CD4-positive, alpha-beta T cell treated with Interleukin-6 at 100 ng/mL for 8 hours (primary cell): ENCODE measurements around the gene ADAP1.

ENCODE experiments used
- DNase-seq: peaks from one replicate; pipeline ENCODE4 v3.0.0-alpha.2; 2020; ENCODE audit warnings: mixed read lengths, low spot score

Gene ADAP1

GRCh38 chr7:894164-894867 is 60.2 kb downstream of the ADAP1 start:
- DNase-seq, result no peak

GRCh38 chr7:893686-894085 is 60.8 kb downstream of the ADAP1 start:
- DNase-seq, result no peak

- no peak for DNase-seq
These were observed 61.6 kb downstream of the ADAP1 start for GRCh38 chr7:892648-893593.

- no peak for DNase-seq
These were observed 62.7 kb downstream of the ADAP1 start for GRCh38 chr7:891805-892204.

GRCh38 chr7:891291-891690 is 63.2 kb downstream of the ADAP1 start:
- no peak for DNase-seq

GRCh38 chr7:890868-891267 is 63.6 kb downstream of the ADAP1 start:
- no peak for DNase-seq

GRCh38 chr7:889391-889790 is 65.1 kb downstream of the ADAP1 start:
- DNase-seq, result no peak

GRCh38 chr7:889025-889390 is 65.5 kb downstream of the ADAP1 start:
- no peak for DNase-seq

GRCh38 chr7:888081-889024 is 66.1 kb downstream of the ADAP1 start:
- DNase-seq, result no peak

- DNase-seq, result no peak
These were observed 67.0 kb downstream of the ADAP1 start for GRCh38 chr7:887488-887820.

GRCh38 chr7:886626-887487 is 67.6 kb downstream of the ADAP1 start:
- no peak for DNase-seq

GRCh38 chr7:885893-886625 is 68.4 kb downstream of the ADAP1 start:
- DNase-seq, result no peak

- no peak for DNase-seq
These were observed 69.1 kb downstream of the ADAP1 start for GRCh38 chr7:885261-885892.

- DNase-seq, result no peak
These were observed 70.1 kb downstream of the ADAP1 start for GRCh38 chr7:884191-885003.

GRCh38 chr7:883055-884021 is 71.1 kb downstream of the ADAP1 start:
- no peak for DNase-seq

- no peak for DNase-seq
These were observed 72.0 kb downstream of the ADAP1 start for GRCh38 chr7:882336-883035.

GRCh38 chr7:881441-882234 is 72.8 kb downstream of the ADAP1 start:
- no peak for DNase-seq
